ENCODE measurements around the gene EPS8.

- TF ChIP-seq CTCF (IDR thresholded peaks at IDR 0.05) (no peak), POLR2A (IDR thresholded peaks at IDR 0.05) (no peak)
Measured at GRCh38 chr12:15726878-15727150, 62.4 kb downstream of the EPS8 start.

All from stomach (tissue), 4 donors.